ENCODE results near the gene SHROOM1.
A peak's percentile ranks its signal among the peaks of the same experiment; 100 is the strongest.

Gene SHROOM1

GRCh38 chr5:132823481-132824050 lies 6.9 kb downstream of the SHROOM1 start:
- peaks cover 3% of the 10 kb centered on the region for H3K4me1 ChIP-seq (ENCODE audit: control insufficient read depth, insufficient read depth, low read length)
- peak overlapping the region; percentile 54; the same call in 1 of the 2 replicates for H3K9ac ChIP-seq (ENCODE audit: low read depth, low read length)
- H3K27me3 ChIP-seq (ENCODE audit: control insufficient read depth, insufficient read depth, low read length) = peaks cover 54% of the 10 kb centered on the region
- H3K9me3 ChIP-seq (ENCODE audit: control insufficient read depth, insufficient read depth, low read length) = no peaks in the 10 kb centered on the region
- H3K4me3 ChIP-seq (ENCODE audit: low read depth, low read length) = peak overlapping the region; percentile 41; the same call in 1 of the 2 replicates
- peak overlapping the region; percentile 53 for H3K27ac ChIP-seq (ENCODE audit: low read depth, low read length)
- no peaks in the 10 kb centered on the region for H3K36me3 ChIP-seq (ENCODE audit: control insufficient read depth, insufficient read depth, low read length)

GRCh38 chr5:132822650-132823480 lies 7.6 kb downstream of the SHROOM1 start:
- Histone ChIP-seq H3K9ac (ENCODE audit: low read depth, low read length) (peak overlapping the region; percentile 54; the same call in 1 of the 2 replicates), H3K27me3 (ENCODE audit: control insufficient read depth, insufficient read depth, low read length) (peaks cover 49% of the 10 kb centered on the region), H3K4me1 (ENCODE audit: control insufficient read depth, insufficient read depth, low read length) (peaks cover 3% of the 10 kb centered on the region), H3K36me3 (ENCODE audit: control insufficient read depth, insufficient read depth, low read length) (no peaks in the 10 kb centered on the region), H3K27ac (ENCODE audit: low read depth, low read length) (peak overlapping the region; percentile 53), H3K9me3 (ENCODE audit: control insufficient read depth, insufficient read depth, low read length) (no peaks in the 10 kb centered on the region), H3K4me3 (ENCODE audit: low read depth, low read length) (peak overlapping the region; percentile 41)

- Histone ChIP-seq H3K9me3 (ENCODE audit: control insufficient read depth, insufficient read depth, low read length) (no peaks in the 10 kb centered on the region), H3K4me3 (ENCODE audit: low read depth, low read length) (no peak overlapping the region), H3K4me1 (ENCODE audit: control insufficient read depth, insufficient read depth, low read length) (peaks cover 3% of the 10 kb centered on the region), H3K27me3 (ENCODE audit: control insufficient read depth, insufficient read depth, low read length) (peaks cover 46% of the 10 kb centered on the region), H3K36me3 (ENCODE audit: control insufficient read depth, insufficient read depth, low read length) (no peaks in the 10 kb centered on the region), H3K9ac (ENCODE audit: low read depth, low read length) (no peak overlapping the region), H3K27ac (ENCODE audit: low read depth, low read length) (no peak overlapping the region)
Measured at GRCh38 chr5:132821791-132822190, 8.7 kb downstream of the SHROOM1 start.

- Histone ChIP-seq H3K9ac (ENCODE audit: low read depth, low read length) (no peak overlapping the region), H3K27ac (ENCODE audit: low read depth, low read length) (no peak overlapping the region)
Measured at GRCh38 chr5:132821350-132821749, 9.1 kb downstream of the SHROOM1 start.

GRCh38 chr5:132820162-132820754 lies 10.2 kb downstream of the SHROOM1 start:
- Histone ChIP-seq H3K4me1 (ENCODE audit: control insufficient read depth, insufficient read depth, low read length) (peaks cover 3% of the 10 kb centered on the region), H3K36me3 (ENCODE audit: control insufficient read depth, insufficient read depth, low read length) (no peaks in the 10 kb centered on the region), H3K27ac (ENCODE audit: low read depth, low read length) (no peak overlapping the region), H3K4me3 (ENCODE audit: low read depth, low read length) (no peak overlapping the region), H3K27me3 (ENCODE audit: control insufficient read depth, insufficient read depth, low read length) (peaks cover 48% of the 10 kb centered on the region), H3K9ac (ENCODE audit: low read depth, low read length) (no peak overlapping the region), H3K9me3 (ENCODE audit: control insufficient read depth, insufficient read depth, low read length) (no peaks in the 10 kb centered on the region)

More at GRCh38 chr5:132821350-132821749, 9.1 kb downstream of the SHROOM1 start:
- Histone ChIP-seq H3K9me3 (ENCODE audit: control insufficient read depth, insufficient read depth, low read length) (no peaks in the 10 kb centered on the region), H3K27me3 (ENCODE audit: control insufficient read depth, insufficient read depth, low read length) (peaks cover 46% of the 10 kb centered on the region), H3K36me3 (ENCODE audit: control insufficient read depth, insufficient read depth, low read length) (no peaks in the 10 kb centered on the region), H3K4me1 (ENCODE audit: control insufficient read depth, insufficient read depth, low read length) (peaks cover 3% of the 10 kb centered on the region), H3K4me3 (ENCODE audit: low read depth, low read length) (no peak overlapping the region)

GRCh38 chr5:132819468-132819867 lies 11.0 kb downstream of the SHROOM1 start:
- Histone ChIP-seq H3K4me1 (ENCODE audit: control insufficient read depth, insufficient read depth, low read length) (peaks cover 3% of the 10 kb centered on the region), H3K27me3 (ENCODE audit: control insufficient read depth, insufficient read depth, low read length) (peaks cover 48% of the 10 kb centered on the region), H3K27ac (ENCODE audit: low read depth, low read length) (no peak overlapping the region), H3K9ac (ENCODE audit: low read depth, low read length) (no peak overlapping the region), H3K4me3 (ENCODE audit: low read depth, low read length) (no peak overlapping the region), H3K36me3 (ENCODE audit: control insufficient read depth, insufficient read depth, low read length) (no peaks in the 10 kb centered on the region), H3K9me3 (ENCODE audit: control insufficient read depth, insufficient read depth, low read length) (no peaks in the 10 kb centered on the region)

- H3K4me1 ChIP-seq (ENCODE audit: control insufficient read depth, insufficient read depth, low read length) = 0 out of 2 replicates have a peak, but pooled peaks cover 3% of the 10 kb centered on the region
- no peaks in the 10 kb centered on the region for H3K36me3 ChIP-seq (ENCODE audit: control insufficient read depth, insufficient read depth, low read length)
- H3K27ac ChIP-seq (ENCODE audit: low read depth, low read length) = no peak overlapping the region
- H3K9ac ChIP-seq (ENCODE audit: low read depth, low read length) = no peak overlapping the region
- H3K4me3 ChIP-seq (ENCODE audit: low read depth, low read length) = no peak overlapping the region
- H3K9me3 ChIP-seq (ENCODE audit: control insufficient read depth, insufficient read depth, low read length) = no peaks in the 10 kb centered on the region
- peaks cover 62% of the 10 kb centered on the region for H3K27me3 ChIP-seq (ENCODE audit: control insufficient read depth, insufficient read depth, low read length)
Measured at GRCh38 chr5:132817011-132817410, 13.4 kb downstream of the SHROOM1 start.

GRCh38 chr5:132816554-132816953 lies 13.9 kb downstream of the SHROOM1 start:
- Histone ChIP-seq H3K4me3 (ENCODE audit: low read depth, low read length) (no peak overlapping the region), H3K27me3 (ENCODE audit: control insufficient read depth, insufficient read depth, low read length) (peaks cover 62% of the 10 kb centered on the region), H3K4me1 (ENCODE audit: control insufficient read depth, insufficient read depth, low read length) (0 out of 2 replicates have a peak, but pooled peaks cover 3% of the 10 kb centered on the region), H3K9me3 (ENCODE audit: control insufficient read depth, insufficient read depth, low read length) (no peaks in the 10 kb centered on the region), H3K9ac (ENCODE audit: low read depth, low read length) (no peak overlapping the region), H3K27ac (ENCODE audit: low read depth, low read length) (no peak overlapping the region), H3K36me3 (ENCODE audit: control insufficient read depth, insufficient read depth, low read length) (no peaks in the 10 kb centered on the region)

- Histone ChIP-seq H3K4me3 (ENCODE audit: low read depth, low read length) (no peak overlapping the region), H3K36me3 (ENCODE audit: control insufficient read depth, insufficient read depth, low read length) (no peaks in the 10 kb centered on the region), H3K4me1 (ENCODE audit: control insufficient read depth, insufficient read depth, low read length) (0 out of 2 replicates have a peak, but pooled peaks cover 3% of the 10 kb centered on the region), H3K9ac (ENCODE audit: low read depth, low read length) (no peak overlapping the region), H3K27ac (ENCODE audit: low read depth, low read length) (no peak overlapping the region), H3K27me3 (ENCODE audit: control insufficient read depth, insufficient read depth, low read length) (peaks cover 66% of the 10 kb centered on the region), H3K9me3 (ENCODE audit: control insufficient read depth, insufficient read depth, low read length) (no peaks in the 10 kb centered on the region)
Measured at GRCh38 chr5:132816083-132816482, 14.4 kb downstream of the SHROOM1 start.

- 0 out of 2 replicates have a peak, but pooled peaks cover 3% of the 10 kb centered on the region for H3K4me1 ChIP-seq (ENCODE audit: control insufficient read depth, insufficient read depth, low read length)
- H3K9ac ChIP-seq (ENCODE audit: low read depth, low read length) = no peak overlapping the region
- no peak overlapping the region for H3K4me3 ChIP-seq (ENCODE audit: low read depth, low read length)
- no peaks in the 10 kb centered on the region for H3K36me3 ChIP-seq (ENCODE audit: control insufficient read depth, insufficient read depth, low read length)
- no peaks in the 10 kb centered on the region for H3K9me3 ChIP-seq (ENCODE audit: control insufficient read depth, insufficient read depth, low read length)
- peaks cover 67% of the 10 kb centered on the region for H3K27me3 ChIP-seq (ENCODE audit: control insufficient read depth, insufficient read depth, low read length)
- no peak overlapping the region for H3K27ac ChIP-seq (ENCODE audit: low read depth, low read length)
Measured at GRCh38 chr5:132815454-132815853, 15.0 kb downstream of the SHROOM1 start.
